Measurements from ENCODE around the gene BRF1.
A peak's percentile ranks its signal among the peaks of the same experiment; 100 is the strongest.
"Not testable (repeated sequence)": the region's sequence is repeated elsewhere in the genome, so short reads cannot be mapped to it uniquely, and the experiment has no call there.

Gene BRF1, protein sequence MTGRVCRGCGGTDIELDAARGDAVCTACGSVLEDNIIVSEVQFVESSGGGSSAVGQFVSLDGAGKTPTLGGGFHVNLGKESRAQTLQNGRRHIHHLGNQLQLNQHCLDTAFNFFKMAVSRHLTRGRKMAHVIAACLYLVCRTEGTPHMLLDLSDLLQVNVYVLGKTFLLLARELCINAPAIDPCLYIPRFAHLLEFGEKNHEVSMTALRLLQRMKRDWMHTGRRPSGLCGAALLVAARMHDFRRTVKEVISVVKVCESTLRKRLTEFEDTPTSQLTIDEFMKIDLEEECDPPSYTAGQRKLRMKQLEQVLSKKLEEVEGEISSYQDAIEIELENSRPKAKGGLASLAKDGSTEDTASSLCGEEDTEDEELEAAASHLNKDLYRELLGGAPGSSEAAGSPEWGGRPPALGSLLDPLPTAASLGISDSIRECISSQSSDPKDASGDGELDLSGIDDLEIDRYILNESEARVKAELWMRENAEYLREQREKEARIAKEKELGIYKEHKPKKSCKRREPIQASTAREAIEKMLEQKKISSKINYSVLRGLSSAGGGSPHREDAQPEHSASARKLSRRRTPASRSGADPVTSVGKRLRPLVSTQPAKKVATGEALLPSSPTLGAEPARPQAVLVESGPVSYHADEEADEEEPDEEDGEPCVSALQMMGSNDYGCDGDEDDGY

DNA sequence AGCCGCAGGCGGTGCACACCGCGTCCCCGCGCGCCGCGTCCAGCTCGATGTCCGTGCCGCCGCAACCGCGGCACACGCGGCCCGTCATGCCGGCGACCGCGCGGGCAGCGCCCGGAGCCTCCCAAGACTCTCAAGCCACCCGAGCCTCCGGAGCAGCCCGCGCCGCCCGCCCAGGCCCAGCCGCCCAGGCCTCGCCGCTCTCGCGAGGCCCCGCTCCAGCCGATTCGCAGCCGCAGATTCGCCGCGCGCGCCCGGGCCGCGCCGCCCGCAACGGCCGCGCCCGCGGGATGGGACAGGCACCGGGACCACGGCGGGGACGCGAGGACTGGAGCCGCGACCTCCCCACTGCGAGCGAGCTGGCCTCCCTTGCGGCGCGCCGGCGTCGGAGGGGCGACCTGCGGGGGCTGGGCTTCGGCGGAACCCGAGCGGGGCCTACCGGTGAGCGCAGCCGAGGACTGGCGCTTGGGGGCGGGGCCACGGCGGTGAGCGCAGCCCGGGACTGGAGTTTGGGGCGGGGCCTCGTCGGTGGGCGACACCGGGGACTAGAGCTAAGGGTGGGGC lies at the start of gene BRF1:
Gene BRF1, minus strand, starts transcription at position 460 of the 561 bp plus-strand sequence. Its CDS starts 372 bp downstream, at position 88.
- peak; percentile 93 for DNase-seq

DNA sequence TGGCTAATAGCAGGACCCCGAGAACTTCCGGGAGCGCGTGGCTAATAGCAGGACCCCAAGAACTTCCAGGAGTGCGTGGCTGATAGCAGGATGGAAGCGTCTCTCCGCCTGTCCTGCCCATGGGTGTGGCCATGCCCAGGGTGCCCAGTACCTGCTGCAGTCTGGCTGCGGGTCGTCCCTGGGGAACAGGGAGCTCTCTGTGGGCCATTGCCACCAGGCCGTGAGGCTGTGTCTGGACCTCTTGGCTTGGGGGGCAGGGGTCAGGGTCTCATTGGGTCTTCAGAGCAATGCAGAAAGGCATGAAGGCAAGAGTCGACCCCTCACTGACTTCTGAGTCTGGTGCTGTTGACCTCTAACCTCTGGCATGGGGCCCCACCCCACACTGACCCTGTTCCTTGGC lies 49.2 kb upstream of the BRF1 start:
- DNase-seq = no peak

DNA sequence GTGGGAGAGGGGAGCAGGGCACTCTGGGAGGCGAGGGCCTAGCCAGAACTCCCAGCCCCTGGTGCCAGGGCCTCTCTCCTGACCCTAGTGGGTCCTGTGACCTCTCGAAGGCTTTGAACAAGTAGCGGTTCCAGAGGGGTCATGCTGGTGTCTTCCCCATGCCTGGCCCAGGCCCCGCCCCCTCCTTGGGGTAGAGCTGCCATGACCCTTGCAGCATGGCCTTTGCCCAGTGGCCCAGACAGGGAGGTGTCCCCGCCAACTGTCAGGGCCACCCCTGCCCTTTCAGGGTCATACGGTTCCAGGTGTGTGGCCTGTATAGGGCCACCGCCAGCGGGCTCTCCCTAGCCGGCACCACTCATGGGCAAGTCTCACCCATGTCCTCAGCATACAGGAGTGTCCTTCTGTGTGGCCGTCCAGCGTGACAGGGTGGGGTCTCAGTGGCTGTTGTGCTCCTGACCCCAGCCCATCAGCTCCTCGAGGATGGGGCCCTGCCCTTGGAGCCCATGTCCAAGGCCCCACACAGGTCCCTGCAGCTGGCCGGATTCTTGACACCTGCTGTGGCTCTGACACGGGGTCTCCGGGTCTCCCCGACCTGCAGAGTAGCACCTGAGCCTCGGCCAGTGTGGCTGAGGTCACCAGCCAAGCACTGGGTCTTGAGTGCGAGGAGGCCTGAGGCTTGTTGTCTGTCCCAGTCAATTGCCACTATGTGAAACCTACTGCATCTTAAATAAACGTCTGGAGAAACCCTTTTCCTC lies 48.3 kb upstream of the BRF1 start:
- DNase-seq = no peak

DNA sequence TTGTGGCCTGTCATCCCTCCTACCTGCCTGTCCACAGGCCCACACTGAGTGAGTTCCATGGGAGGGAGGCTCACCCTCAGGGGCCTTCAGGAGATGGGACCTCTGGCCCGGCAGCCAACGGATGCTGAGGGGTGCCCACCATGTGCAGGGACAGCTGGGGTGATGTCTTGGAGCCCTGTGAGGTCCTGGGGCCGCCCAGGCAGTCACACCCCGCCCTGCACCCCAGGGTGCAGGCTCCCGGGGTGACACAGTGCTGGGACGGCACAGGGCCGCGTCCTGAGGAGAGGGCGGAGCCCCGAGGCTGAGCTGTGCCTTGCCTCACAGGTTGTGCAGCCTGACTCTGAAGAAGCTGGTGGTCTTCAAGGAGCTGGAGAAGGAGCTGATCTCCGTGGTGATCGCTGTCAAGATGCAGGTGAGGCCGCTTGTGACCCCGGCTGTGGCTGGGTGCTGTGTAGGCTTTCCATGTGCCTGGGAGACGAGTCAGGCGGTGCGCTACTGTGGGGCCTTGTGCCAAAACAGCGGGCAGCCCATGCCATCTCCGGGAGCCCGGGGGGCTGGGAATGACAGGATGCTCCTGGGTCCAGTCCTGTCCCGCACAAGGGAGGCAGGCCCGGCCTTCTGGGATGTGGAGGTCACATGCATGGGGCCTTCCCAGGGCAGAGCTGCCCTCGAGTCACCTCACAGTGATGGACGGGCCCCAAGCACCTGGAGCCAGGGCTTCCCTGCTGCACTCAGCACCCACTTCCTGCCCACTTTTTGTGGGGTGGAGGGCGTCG lies 47.6 kb upstream of the BRF1 start:
- DNase-seq = no peak

DNA sequence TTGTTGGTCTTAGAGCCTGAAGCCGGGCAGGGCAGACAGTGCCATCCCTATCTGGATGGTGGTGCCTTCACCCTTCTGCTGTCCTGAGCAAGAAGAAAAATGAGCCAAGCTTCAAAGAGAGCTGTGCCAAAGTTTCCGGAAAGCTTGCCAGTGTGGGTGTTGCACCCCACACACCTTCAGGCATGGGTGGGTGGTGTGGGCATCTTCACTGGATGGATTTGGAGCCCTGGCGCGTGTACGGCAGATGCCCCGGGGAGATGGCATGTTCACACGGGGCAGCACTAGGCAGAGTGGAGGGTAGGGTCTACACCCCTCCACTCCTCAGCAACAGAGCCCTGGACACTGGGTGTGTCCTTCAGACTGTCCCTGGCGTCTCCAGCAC lies 46.8 kb upstream of the BRF1 start:
- DNase-seq = no peak

DNA sequence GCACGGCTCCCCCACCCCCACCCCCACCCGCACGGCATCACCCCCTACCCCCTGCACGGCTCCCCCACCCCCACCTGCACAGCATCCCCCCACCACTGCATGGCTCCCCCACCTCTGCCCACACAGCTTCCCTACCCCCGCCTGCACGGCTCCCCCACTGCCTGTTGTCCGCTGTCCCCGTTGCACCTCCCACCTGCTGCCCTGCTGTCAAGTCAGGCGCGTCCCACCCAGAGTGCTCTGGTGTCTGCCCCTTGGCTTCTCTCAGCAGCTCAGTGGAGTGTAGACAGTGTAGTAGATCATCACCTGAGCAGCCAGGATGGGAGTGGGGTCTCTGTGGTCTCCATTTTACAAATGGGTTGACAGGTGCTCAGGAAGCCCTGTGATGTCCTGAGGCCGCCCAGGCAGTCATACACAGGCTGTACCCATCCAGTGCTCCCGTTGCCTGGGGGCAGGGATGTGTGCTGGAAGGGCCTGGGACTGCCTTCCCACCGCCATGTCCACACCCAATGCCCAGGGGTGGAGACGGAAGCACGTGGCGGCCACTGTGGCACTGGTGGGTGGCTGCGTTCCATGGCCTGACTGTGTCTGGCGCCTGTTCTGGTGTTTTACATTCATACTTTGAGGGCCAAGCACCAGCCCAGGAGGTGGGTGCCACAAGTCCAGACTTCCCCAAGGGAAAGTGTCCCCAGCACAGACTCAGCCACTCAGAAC lies 46.2 kb upstream of the BRF1 start:
- DNase-seq = no peak

DNA sequence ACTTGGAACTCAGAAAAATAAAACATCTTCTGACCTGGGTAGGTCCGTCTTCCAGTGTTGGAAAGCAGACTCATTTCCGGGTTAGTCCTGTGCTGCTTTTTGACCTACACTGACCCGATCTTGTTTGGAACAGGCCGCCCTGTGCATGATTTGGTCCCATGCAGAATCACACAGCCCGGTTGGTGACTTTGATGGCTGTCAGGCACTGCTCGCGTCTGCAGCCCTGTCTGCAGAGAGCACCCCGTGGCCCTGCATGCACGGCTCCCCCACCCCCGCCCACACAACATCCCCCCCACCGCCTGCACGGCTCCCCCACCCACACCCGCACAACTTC lies 45.4 kb upstream of the BRF1 start:
- DNase-seq = no peak

DNA sequence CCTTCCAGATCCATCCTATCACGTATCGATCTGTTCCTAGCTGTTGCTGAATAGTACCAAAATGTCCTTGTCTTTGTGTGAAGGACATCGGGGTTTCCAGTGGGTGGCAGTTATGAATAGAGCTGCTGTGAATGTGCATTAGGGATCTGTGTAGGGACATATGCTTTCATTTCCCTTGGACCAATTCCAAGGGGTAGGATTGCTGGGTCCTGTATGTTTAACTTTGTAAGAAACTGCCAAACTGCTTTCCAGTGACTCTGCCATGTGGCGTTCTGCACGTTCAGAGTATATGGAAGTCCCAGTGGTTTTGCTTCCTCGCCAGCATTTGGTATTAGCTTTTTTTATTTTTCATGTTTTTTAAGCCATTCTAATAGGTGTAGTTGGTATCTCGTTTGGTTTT lies 42.4 kb upstream of the BRF1 start:
- no peak for DNase-seq

DNA sequence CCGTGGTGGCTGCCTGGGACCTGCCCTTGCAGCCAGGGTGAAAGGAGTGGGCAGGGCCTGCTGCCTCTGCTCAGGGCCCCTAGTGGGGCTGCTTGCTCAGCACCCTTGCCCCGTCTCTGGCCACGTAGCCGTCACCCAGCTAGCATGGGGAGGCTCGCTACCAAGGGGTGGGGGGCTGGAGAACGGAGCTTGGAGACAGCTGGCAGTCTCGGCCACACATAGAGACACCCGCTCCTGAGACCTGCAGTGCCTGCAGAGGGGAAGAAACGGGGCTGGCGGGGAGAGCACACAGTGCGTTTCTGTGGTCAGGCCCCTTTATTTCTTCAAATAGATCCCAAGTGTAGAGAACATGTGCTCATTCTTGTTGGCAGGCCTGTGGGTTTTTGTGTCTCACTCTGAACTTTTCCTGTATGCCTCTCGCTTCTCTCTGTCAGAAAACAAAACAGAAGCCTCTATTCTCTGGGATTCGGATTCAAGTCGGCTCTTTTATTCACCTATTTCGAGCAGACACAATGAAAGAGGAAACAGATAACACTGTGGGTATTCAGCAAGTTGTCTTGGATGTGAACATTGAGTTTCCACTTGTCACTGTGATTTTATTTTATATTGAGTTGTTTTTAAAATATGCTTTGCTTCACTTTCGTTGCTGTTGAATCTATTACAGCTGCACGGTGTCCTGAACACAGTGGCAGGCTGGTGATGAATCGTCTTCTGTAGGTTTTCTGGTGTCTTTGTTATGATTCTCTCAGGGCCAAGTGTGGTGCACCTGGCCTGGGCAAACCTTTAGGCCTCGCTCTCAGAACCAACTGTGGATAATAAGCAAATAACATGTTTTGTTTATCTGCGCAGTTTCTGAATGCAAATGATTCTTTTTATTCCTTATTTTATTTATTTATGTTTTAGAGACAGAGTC lies 40.3 kb upstream of the BRF1 start:
- DNase-seq = no peak

DNA sequence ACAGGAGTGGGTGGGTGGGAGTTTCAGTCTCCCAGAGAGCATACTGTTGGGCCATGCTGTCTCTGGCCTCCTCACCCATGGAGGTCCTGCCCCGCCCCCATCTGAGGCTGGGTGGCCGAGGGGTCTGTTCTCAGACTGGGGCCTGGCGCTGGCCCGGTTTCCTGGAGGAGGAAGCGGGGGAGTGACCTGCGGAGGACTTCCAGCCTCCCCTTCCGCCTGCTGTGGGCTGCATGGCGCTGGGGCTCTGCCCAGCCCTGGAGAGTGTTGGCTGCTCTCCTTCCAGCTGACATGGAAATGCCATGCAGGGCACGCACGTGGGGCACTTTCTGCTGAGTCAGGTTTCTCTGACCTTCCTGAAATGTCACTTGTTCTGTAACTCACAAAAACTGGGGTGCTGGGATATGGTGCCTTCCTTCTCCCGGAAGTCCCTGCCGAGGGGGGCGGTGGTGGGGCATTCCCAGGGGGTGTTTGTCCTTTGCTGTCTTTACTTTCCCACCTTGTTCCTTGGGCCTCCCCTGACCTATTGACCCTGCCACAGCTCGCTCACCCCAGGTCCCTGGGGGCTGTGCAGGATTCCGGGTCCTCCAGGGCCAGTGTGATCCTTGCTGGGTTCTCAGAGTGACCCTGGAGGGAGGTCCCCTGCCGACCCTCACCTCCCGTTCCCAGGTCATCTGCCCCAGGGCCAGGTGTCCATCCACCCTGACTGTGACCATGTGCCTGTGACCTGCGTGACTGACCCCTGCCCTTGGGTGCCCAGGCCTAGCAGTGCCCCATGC lies 37.4 kb upstream of the BRF1 start:
- DNase-seq = no peak

DNA sequence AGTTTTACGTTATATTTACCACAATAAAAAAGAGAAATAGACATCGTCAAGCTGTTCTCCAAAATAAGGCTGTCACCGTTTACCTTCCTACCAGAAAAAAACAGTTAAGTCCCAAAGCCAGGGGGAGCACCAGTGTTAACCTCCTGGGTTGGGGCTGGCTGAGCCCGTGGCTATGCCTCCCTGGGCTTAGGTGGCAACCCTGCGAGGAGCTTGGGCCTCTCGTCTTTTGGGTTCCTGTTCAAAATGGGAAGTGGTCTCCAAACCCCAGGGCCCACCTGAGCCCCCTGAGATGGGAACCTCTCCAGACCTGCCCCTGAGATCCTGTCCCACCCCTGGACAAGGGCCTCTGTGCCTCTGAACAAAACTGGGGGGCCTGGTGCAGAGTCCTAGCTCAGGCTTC lies 36.6 kb upstream of the BRF1 start:
- no peak for DNase-seq

DNA sequence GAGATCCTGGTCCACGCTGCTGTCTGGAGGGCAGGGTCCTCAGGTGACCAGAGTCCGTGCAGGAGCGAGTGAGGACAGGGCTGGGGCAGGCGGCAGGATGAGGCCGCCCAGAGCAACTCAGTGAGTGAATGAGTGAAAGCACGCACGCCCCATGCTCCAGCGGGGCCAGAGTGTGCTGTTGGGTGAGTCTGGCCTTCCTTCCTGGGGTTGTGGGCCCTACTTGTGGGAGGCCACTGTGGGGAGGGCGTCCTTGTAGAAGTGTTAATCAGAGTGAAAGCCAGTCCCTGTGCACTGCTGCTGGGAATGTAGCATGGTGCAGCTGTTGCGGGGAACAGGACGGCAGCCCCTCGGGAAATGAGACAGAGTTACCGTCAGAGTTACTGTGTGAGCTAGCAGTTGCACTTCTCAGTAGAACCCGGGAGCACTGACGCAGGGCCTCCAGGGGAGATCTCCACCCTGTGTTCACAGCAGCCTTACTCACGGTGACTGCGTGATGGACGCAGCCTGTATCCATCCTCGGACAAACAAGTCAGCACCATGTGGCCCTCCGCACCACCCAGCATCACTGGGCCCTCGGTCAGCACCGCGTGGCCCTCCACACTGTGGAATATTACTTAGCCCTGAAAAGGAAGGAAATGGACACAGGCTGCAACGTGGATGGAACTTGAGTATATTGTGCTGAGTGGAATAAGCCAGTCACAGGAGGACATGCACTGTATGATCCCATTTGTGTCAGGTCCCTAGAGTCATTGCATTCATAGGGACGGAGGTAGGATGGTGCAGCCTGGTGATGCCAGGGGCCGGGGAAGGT lies 35.9 kb upstream of the BRF1 start:
- no peak for DNase-seq

DNA sequence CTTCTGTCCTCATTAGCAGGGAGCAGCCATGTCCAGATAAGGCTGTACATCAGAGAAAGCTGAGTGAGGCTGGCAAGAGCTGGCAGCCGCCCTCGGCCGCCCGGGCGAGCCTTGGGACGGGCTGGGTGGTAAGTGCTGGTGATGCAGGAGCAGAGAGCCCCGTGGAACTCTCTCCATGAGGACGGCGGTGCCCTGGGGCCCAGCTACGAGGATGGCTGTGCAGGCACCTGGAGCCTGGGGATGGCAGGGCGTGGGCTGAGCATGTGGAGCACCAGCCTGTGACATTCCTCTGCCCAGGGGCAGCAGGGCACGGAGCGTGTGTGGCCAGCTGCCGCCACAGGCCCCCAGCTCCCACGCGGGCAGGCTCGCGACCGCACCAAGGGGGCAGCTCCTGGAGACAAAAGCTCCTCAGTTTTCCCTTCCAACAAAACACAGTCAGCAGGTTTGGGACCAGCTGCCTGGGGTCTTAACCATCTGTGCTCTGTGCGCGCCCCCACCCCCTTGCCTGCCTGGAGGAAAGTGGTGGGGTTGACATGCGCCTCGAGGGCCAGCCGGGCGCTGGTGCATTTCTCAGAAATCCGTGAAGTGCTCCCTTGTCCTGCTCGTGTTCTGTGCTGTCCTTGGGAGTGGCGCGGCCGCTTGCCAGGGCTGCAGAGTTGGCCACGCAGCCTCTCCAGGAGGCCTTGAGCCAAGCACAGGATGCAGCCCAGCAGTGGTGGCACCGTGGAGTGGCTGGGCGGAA lies 35.1 kb upstream of the BRF1 start:
- DNase-seq = no peak

DNA sequence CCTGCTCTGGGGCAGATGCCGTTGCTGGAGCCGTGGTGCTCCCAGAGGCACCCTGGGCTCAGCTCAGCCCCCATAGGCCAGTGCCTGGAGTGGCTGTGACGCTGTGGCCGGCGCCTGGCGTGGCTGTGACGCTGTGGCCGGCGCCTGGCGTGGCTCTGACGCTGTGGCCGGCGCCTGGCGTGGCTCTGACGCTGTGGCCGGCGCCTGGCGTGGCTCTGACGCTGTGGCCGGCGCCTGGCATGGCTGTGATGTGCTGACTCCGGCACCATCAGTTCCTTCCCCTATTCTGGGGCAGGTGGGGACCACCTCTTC lies 34.4 kb upstream of the BRF1 start:
- DNase-seq = not testable (repeated sequence)

DNA sequence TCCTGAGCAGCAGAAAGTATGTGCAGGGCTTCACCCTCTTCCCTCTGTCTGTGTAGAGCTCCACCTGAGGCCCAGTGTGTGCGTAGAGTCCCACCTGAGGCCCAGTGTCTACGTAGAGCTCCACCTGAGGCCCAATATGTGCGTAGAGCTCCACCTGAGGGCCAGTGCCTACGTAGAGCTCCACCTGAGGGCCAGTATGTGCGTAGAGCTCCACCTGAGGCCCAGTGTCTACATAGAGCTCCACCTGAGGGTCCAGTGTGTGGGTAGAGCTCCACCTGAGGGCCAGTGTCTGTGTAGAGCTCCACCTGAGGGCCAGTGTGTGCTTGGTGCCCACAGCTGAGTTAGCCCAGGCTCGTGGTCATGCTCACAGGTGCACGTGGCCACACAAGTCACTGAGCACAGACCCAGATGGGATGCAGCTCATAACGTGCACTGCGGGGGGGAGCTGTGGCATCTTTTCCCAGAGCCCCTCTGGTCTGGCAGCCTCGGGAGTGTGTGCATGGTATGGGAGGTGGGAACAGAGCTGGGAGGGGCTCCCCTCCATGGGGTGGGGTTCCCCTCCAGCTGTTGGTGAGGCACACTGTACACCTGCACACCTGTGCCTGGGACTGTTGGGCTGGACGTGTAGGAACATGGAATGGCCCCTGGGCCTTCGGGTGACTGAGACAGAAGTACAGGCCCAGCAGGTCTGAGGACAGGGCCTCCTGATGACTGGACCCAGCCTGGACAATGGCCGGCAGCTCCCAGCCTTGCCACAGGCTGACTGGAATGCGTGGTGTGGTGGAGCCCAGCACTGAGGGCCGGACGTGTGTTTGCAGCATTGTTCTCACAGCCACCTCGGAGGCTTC lies 33.8 kb upstream of the BRF1 start:
- no peak for DNase-seq

DNA sequence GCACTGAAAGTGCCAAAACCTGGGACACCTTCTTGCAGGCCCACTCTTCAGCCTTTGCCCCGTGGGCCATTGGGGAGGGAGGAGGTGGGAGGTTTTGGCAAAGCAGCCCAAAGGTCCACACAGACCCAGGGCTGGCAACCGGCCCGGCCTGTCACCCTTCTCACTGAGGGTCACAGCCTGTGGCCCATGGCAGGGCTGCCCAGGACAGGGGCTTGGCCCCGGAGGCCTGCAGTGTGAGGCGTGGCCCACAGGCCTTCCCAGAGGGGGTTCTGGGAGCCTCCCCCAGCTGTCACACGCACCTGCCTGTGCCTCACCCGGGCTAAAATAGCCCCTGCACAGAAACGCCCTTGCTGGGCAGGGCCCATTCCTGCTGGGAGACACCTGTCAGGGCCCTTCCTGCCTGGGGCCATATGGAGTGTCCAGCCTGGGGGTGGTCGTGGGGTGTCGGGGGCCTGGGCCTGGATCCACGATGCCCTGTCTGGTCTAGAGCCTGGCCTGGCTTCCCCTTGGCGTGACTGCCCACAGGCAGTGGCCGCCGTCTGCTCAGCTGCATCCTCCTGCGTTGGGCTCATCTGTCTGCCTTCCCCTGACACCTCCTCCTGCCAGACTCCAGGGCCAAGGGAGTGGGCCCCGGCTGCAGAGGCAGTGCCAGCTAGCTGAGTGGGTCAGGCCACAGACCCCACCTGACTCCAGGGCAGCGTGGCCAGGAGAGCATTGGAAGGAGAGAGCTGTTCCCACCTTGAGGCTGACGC lies 33.0 kb upstream of the BRF1 start:
- no peak for DNase-seq

DNA sequence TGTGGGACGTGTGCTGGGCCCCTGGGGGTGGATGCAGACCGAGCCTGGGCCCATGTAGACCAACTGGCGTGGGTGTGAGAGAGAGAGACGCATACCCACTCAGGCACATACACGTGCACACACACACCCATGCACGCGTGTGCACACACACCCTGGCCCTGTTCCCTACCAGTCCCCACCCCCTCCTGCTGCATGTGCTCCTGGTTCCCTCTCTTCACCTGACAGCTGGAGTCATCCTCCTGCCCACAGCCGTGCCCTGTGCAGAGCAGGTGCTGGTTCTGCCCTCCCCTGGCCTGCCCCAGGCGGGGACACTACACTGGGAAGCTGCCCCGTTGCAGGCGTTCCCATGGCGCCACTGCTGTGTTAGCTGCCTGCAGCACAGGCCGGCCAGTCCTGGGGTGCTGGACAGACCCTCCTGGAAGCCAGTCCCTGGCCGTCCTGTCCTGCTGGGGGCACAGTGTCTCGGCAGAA lies 32.3 kb upstream of the BRF1 start:
- DNase-seq = no peak
